Astrocyte (in vitro differentiated cells and primary cell): ENCODE measurements around the gene ANTXR2. TPM values are rescaled to one million over a fixed set of nuclear protein-coding genes. Genes with fewer than 3 reads are reported as not detected.

Source experiments
- DNase-seq: peaks from one replicate; pipeline ENCODE4 v3.0.0-alpha.2; 2010; ENCODE audit warnings: low read depth
- FAIRE-seq: peaks from 2 replicates; lab custom pipeline; 2011; peaks lifted over from hg19 to GRCh38; lab: Jason Lieb, UNC
- H2AFZ ChIP-seq: 2 replicates; pipeline ENCODE4 v1.6.0; 2012; ENCODE audit warnings: low read depth, low read length, inconsistent platforms
- H3K27ac ChIP-seq: 2 replicates; pipeline ENCODE4 v1.5.1; 2011; ENCODE audit warnings: low read depth, low read length, inconsistent platforms
- H3K27me3 ChIP-seq: 2 replicates; pipeline ENCODE4 v1.6.0; 2011; ENCODE audit warnings: low read length, inconsistent platforms; ENCODE audit not compliant: insufficient read depth
- H3K36me3 ChIP-seq: 2 replicates; pipeline ENCODE4 v1.5.1; 2011; ENCODE audit warnings: low read length, inconsistent platforms; ENCODE audit not compliant: insufficient read depth
- H3K4me1 ChIP-seq: 2 replicates; pipeline ENCODE4 v1.5.1; 2011; ENCODE audit warnings: low read length, inconsistent platforms; ENCODE audit not compliant: insufficient read depth
- H3K4me2 ChIP-seq: 2 replicates; pipeline ENCODE4 v1.6.0; 2012; ENCODE audit warnings: low read length, inconsistent platforms
- H3K4me3 ChIP-seq: 2 replicates; pipeline ENCODE4 v1.5.1; 2011; ENCODE audit warnings: low read depth, mild to moderate bottlenecking, low read length, inconsistent platforms; ENCODE audit not compliant: insufficient read depth
- H3K79me2 ChIP-seq: 2 replicates; pipeline ENCODE4 v1.6.0; 2012; ENCODE audit warnings: mild to moderate bottlenecking, low read length, inconsistent platforms; ENCODE audit not compliant: insufficient read depth
- H3K9ac ChIP-seq: 2 replicates; pipeline ENCODE4 v1.6.0; 2012; ENCODE audit warnings: mild to moderate bottlenecking, low read length, inconsistent platforms
- H3K9me3 ChIP-seq: 2 replicates; pipeline ENCODE4 v1.5.1; 2012; ENCODE audit warnings: low read depth, mild to moderate bottlenecking, low read length, inconsistent platforms; ENCODE audit not compliant: insufficient read depth
- H4K20me1 ChIP-seq: 2 replicates; pipeline ENCODE4 v1.6.0; 2012; ENCODE audit warnings: low read length, inconsistent platforms; ENCODE audit not compliant: insufficient read depth
- H3K27ac Mint-ChIP-seq: one replicate; pipeline ENCODE4 v1.8.0; 2021; ENCODE audit warnings: mild to moderate bottlenecking, mixed read lengths; ENCODE audit not compliant: unreplicated experiment
- H3K27me3 Mint-ChIP-seq: one replicate; pipeline ENCODE4 v1.8.0; 2021; ENCODE audit warnings: low read depth, mixed read lengths; ENCODE audit not compliant: unreplicated experiment
- H3K36me3 Mint-ChIP-seq: one replicate; pipeline ENCODE4 v1.8.0; 2021; ENCODE audit warnings: low read depth, mixed read lengths; ENCODE audit not compliant: unreplicated experiment
- H3K4me1 Mint-ChIP-seq: one replicate; pipeline ENCODE4 v1.8.0; 2021; ENCODE audit warnings: low read depth, mixed read lengths; ENCODE audit not compliant: unreplicated experiment
- H3K4me3 Mint-ChIP-seq: one replicate; pipeline ENCODE4 v1.8.0; 2021; ENCODE audit warnings: mild to moderate bottlenecking, moderate library complexity, mixed read lengths; ENCODE audit not compliant: unreplicated experiment
- H3K9me3 Mint-ChIP-seq: one replicate; pipeline ENCODE4 v1.8.0; 2021; ENCODE audit warnings: mild to moderate bottlenecking, mixed read lengths; ENCODE audit not compliant: unreplicated experiment
- CTCF ChIP-seq: IDR thresholded peaks from 2 replicates; pipeline ENCODE4 v1.5.1; 2011; ENCODE audit warnings: low read depth, mild to moderate bottlenecking, inconsistent platforms, low read length, moderate library complexity; ENCODE audit not compliant: insufficient read depth
- EZH2 ChIP-seq: IDR thresholded peaks from 2 replicates; pipeline ENCODE4 v1.6.1; 2012; ENCODE audit warnings: mild to moderate bottlenecking, low read length, inconsistent platforms; ENCODE audit not compliant: insufficient read depth
- total RNA-seq: library from RNA; stranded (reverse); gene quantifications from 2 replicates; pipeline ENCODE4 v1.2.1, GENCODE V29; 2021

The ANTXR2 gene
- total RNA-seq, 1 donor from 2014 or later, result 34.7 TPM

GRCh38 chr4:79864500-79865200, 208.4 kb downstream of the ANTXR2 start:
- H3K9me3 ChIP-seq, result no peaks in the 10 kb centered on the region
- H3K4me2 ChIP-seq, result peak overlapping the region; percentile 62
- no peaks in the 10 kb centered on the region for H3K36me3 Mint-ChIP-seq
- H3K27me3 ChIP-seq, result no peaks in the 10 kb centered on the region
- peak overlapping the region; percentile 47 for H3K27ac ChIP-seq
- peaks cover 10% of the 10 kb centered on the region for H3K4me1 ChIP-seq
- DNase-seq, result peak; percentile 15
- peak overlapping the region; percentile 54 for H3K27ac Mint-ChIP-seq
- no peak overlapping the region for H3K9ac ChIP-seq
- no peaks in the 10 kb centered on the region for H3K36me3 ChIP-seq
- no peak overlapping the region for H3K4me3 Mint-ChIP-seq
- peaks cover 6% of the 10 kb centered on the region for H3K4me1 Mint-ChIP-seq
- no peaks in the 10 kb centered on the region for H3K9me3 Mint-ChIP-seq
- peak overlapping the region; percentile 25 for H2AFZ ChIP-seq
- H4K20me1 ChIP-seq, result no peaks in the 10 kb centered on the region
- no peaks in the 10 kb centered on the region for H3K27me3 Mint-ChIP-seq
- no peak for TF ChIP-seq EZH2
- no peak for TF ChIP-seq CTCF
- H3K4me3 ChIP-seq, result no peak overlapping the region
- no peak for FAIRE-seq
- H3K79me2 ChIP-seq, result no peaks in the 10 kb centered on the region

GRCh38 chr4:79863333-79863732, 209.7 kb downstream of the ANTXR2 start:
- TF ChIP-seq CTCF, result no peak
- no peak for TF ChIP-seq EZH2
- FAIRE-seq (no peak), DNase-seq (no peak)
- no peak overlapping the region for H3K9ac ChIP-seq
- no peak overlapping the region for H3K4me2 ChIP-seq
- H3K4me3 ChIP-seq, result no peak overlapping the region
- Mint-ChIP-seq H3K27me3 (no peaks in the 10 kb centered on the region), H3K4me1 (peaks cover 6% of the 10 kb centered on the region), H3K9me3 (no peaks in the 10 kb centered on the region), H3K36me3 (no peaks in the 10 kb centered on the region), H3K27ac (no peak overlapping the region), H3K4me3 (no peak overlapping the region)
- no peaks in the 10 kb centered on the region for H3K79me2 ChIP-seq
- peaks cover 10% of the 10 kb centered on the region for H3K4me1 ChIP-seq
- no peaks in the 10 kb centered on the region for H3K9me3 ChIP-seq
- H3K27ac ChIP-seq, result no peak overlapping the region
- H3K36me3 ChIP-seq, result no peaks in the 10 kb centered on the region
- no peaks in the 10 kb centered on the region for H4K20me1 ChIP-seq
- H3K27me3 ChIP-seq, result no peaks in the 10 kb centered on the region
- no peak overlapping the region for H2AFZ ChIP-seq

GRCh38 chr4:79862821-79863220, 210.2 kb downstream of the ANTXR2 start:
- Mint-ChIP-seq H3K4me1 (peaks cover 6% of the 10 kb centered on the region), H3K9me3 (no peaks in the 10 kb centered on the region), H3K27ac (no peak overlapping the region), H3K4me3 (no peak overlapping the region), H3K27me3 (no peaks in the 10 kb centered on the region), H3K36me3 (no peaks in the 10 kb centered on the region)
- no peak overlapping the region for H3K9ac ChIP-seq
- H3K4me1 ChIP-seq, result peaks cover 10% of the 10 kb centered on the region
- H3K27me3 ChIP-seq, result no peaks in the 10 kb centered on the region
- no peak overlapping the region for H3K27ac ChIP-seq
- no peaks in the 10 kb centered on the region for H3K9me3 ChIP-seq
- no peak overlapping the region for H2AFZ ChIP-seq
- no peaks in the 10 kb centered on the region for H4K20me1 ChIP-seq
- DNase-seq (no peak), FAIRE-seq (no peak)
- no peak for TF ChIP-seq CTCF
- no peak for TF ChIP-seq EZH2
- no peaks in the 10 kb centered on the region for H3K79me2 ChIP-seq
- no peaks in the 10 kb centered on the region for H3K36me3 ChIP-seq
- no peak overlapping the region for H3K4me3 ChIP-seq
- no peak overlapping the region for H3K4me2 ChIP-seq
